ENCODE measurements around the gene LRRC8C.
A peak's percentile ranks its signal among the peaks of the same experiment; 100 is the strongest.

The LRRC8C gene

DNA sequence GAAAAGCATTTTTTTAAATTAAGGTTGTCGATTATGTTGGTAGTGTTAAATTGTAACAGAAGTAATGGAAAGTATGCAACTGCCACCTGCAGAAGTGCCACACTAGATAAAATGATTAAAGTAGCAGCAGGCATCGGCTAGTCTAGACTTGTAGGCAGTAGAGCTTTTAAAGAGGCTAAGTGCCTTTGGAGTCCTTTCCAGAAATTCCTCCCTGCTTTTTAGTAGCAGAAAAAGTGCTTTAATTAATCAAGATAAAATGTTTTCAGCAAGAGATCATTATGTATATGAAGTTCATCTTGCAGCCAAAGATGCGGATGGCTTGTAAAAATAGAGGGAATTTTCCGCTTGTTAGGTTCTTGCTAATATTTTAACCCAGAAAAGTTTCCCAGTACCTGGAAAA is 100.8 kb downstream of the LRRC8C start:
- no peak overlapping the region for H3K4me2 ChIP-seq (ENCODE audit: low read length)
- H3K36me3 ChIP-seq (ENCODE audit: control insufficient read depth in 1 of 2, insufficient read depth in 2 of 2, low read length in 2 of 2) = no peaks in the 10 kb centered on the region
- no peak overlapping the region for H2AK5ac ChIP-seq (ENCODE audit: low read length)
- H3K9me3 ChIP-seq (ENCODE audit: insufficient read depth, low read depth, low read length) = no peaks in the 10 kb centered on the region
- DNase-seq = no peak
- H2BK12ac ChIP-seq (ENCODE audit: low read length) = no peak overlapping the region
- 100% methylated on average over 1 of the region's 4 CpGs for WGBS (ENCODE audit: extremely low coverage, insufficient coverage, insufficient read length)
- H3K4ac ChIP-seq (ENCODE audit: low read depth, low read length) = no peak overlapping the region
- H4K91ac ChIP-seq (ENCODE audit: low read depth, low read length) = no peak overlapping the region
- no peaks in the 10 kb centered on the region for H3K79me2 ChIP-seq (ENCODE audit: control insufficient read depth, insufficient read depth, low read length, poor library complexity)
- H3K4me1 ChIP-seq (ENCODE audit: control insufficient read depth in 1 of 2, insufficient read depth in 2 of 2, low read length in 2 of 2) = peaks cover 0 to 1% of the 10 kb centered on the region in 2 experiments
- H3K79me1 ChIP-seq (ENCODE audit: low read length) = peaks cover 2% of the 10 kb centered on the region
- no peak overlapping the region for H2AFZ ChIP-seq (ENCODE audit: insufficient read depth, low read length, poor library complexity)
- no peak overlapping the region for H4K12ac ChIP-seq (ENCODE audit: low read depth, low read length)
- H3K9ac ChIP-seq (ENCODE audit: low read length) = no peak overlapping the region
- no peak overlapping the region for H2BK120ac ChIP-seq (ENCODE audit: insufficient read depth, low read length, poor library complexity)
- no peak overlapping the region for H3K27ac ChIP-seq (ENCODE audit: low read depth, low read length)
- H2BK5ac ChIP-seq (ENCODE audit: low read depth, low read length, poor library complexity) = no peak overlapping the region
- no peak overlapping the region for H3K18ac ChIP-seq (ENCODE audit: low read length)
- no peaks in the 10 kb centered on the region for H3K27me3 ChIP-seq (ENCODE audit: insufficient read depth, low read length)
- no peak overlapping the region for H3K4me3 ChIP-seq (ENCODE audit: low read depth, low read length)
- H3K14ac ChIP-seq (ENCODE audit: low read length) = no peak overlapping the region
- H3K23ac ChIP-seq (ENCODE audit: low read length) = no peak overlapping the region
- H4K8ac ChIP-seq (ENCODE audit: low read depth, low read length) = no peak overlapping the region

DNA sequence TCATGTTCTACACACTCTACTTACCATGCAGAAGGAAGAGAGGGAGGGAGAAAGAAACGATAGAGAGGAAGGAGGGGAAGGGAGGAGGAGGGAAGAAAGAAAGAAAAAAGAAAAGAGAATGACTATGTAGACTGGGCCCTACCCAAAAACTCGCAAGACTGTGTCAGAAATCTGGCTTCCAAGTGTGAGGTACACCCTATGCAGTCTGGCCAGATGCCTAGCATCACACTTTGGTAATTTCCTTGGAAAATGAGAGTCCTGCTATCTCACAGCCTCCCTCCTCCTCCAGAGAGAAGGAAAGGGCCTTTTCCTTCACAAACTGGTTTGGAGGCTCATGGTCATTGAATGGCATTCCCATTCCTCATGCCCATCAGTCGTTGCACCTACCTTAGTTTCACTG is 101.5 kb downstream of the LRRC8C start:
- H3K27ac ChIP-seq (ENCODE audit: low read depth, low read length) = no peak overlapping the region
- no CpG with 5 or more reads among the region's 3 CpGs for WGBS (ENCODE audit: extremely low coverage, insufficient coverage, insufficient read length)
- no peak overlapping the region for H3K4me3 ChIP-seq (ENCODE audit: low read depth, low read length)
- H2BK5ac ChIP-seq (ENCODE audit: low read depth, low read length, poor library complexity) = no peak overlapping the region
- no peaks in the 10 kb centered on the region for H3K36me3 ChIP-seq (ENCODE audit: control insufficient read depth in 1 of 2, insufficient read depth in 2 of 2, low read length in 2 of 2)
- no peak overlapping the region for H2AFZ ChIP-seq (ENCODE audit: insufficient read depth, low read length, poor library complexity)
- no peak overlapping the region for H4K91ac ChIP-seq (ENCODE audit: low read depth, low read length)
- H3K4ac ChIP-seq (ENCODE audit: low read depth, low read length) = no peak overlapping the region
- no peak overlapping the region for H2BK120ac ChIP-seq (ENCODE audit: insufficient read depth, low read length, poor library complexity)
- H3K14ac ChIP-seq (ENCODE audit: low read length) = no peak overlapping the region
- peaks cover 3 to 7% of the 10 kb centered on the region in 2 experiments for H3K4me1 ChIP-seq (ENCODE audit: control insufficient read depth in 1 of 2, insufficient read depth in 2 of 2, low read length in 2 of 2)
- no peak overlapping the region for H3K9ac ChIP-seq (ENCODE audit: low read length)
- H2AK5ac ChIP-seq (ENCODE audit: low read length) = no peak overlapping the region
- H3K18ac ChIP-seq (ENCODE audit: low read length) = no peak overlapping the region
- H3K27me3 ChIP-seq (ENCODE audit: insufficient read depth, low read length) = no peaks in the 10 kb centered on the region
- peaks cover under 1% of the 10 kb centered on the region for H3K79me2 ChIP-seq (ENCODE audit: control insufficient read depth, insufficient read depth, low read length, poor library complexity)
- H3K79me1 ChIP-seq (ENCODE audit: low read length) = peaks cover 2% of the 10 kb centered on the region
- no peak overlapping the region for H2BK12ac ChIP-seq (ENCODE audit: low read length)
- no peak overlapping the region for H3K23ac ChIP-seq (ENCODE audit: low read length)
- no peak overlapping the region for H3K4me2 ChIP-seq (ENCODE audit: low read length)
- DNase-seq = no peak
- H3K9me3 ChIP-seq (ENCODE audit: insufficient read depth, low read depth, low read length) = no peaks in the 10 kb centered on the region
- H4K12ac ChIP-seq (ENCODE audit: low read depth, low read length) = no peak overlapping the region
- H4K8ac ChIP-seq (ENCODE audit: low read depth, low read length) = no peak overlapping the region

DNA sequence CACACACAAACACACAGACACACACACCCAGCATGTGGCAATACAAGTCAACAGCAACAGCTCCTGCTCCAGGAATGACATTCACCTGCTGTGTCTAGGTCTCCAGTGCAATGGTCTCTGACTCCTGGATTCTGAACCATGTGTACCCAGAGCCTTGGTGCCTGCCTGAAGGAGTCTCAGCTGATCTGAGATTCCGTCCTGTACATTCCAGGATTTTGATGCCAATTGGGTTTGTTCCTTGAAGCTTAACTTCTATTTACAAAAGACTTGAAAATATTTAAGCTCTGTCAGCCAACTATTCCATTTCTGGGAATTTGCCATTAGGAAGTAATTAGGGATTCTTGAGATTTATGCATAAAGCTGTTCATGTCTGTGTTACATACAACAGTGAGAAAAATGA is 102.6 kb downstream of the LRRC8C start:
- no peak overlapping the region for H2BK120ac ChIP-seq (ENCODE audit: insufficient read depth, low read length, poor library complexity)
- H3K79me1 ChIP-seq (ENCODE audit: low read length) = peaks cover 4% of the 10 kb centered on the region
- H4K8ac ChIP-seq (ENCODE audit: low read depth, low read length) = no peak overlapping the region
- H3K9ac ChIP-seq (ENCODE audit: low read length) = peak overlapping the region; percentile 75
- no peak overlapping the region for H3K4me3 ChIP-seq (ENCODE audit: low read depth, low read length)
- no CpG with 5 or more reads among the region's 1 CpG for WGBS (ENCODE audit: extremely low coverage, insufficient coverage, insufficient read length)
- peak overlapping the region; percentile 14 for H3K23ac ChIP-seq (ENCODE audit: low read length)
- H3K36me3 ChIP-seq (ENCODE audit: control insufficient read depth in 1 of 2, insufficient read depth in 2 of 2, low read length in 2 of 2) = no peaks in the 10 kb centered on the region
- H2AFZ ChIP-seq (ENCODE audit: insufficient read depth, low read length, poor library complexity) = no peak overlapping the region
- H4K12ac ChIP-seq (ENCODE audit: low read depth, low read length) = no peak overlapping the region
- H3K14ac ChIP-seq (ENCODE audit: low read length) = no peak overlapping the region
- H3K4me1 ChIP-seq (ENCODE audit: control insufficient read depth in 1 of 2, insufficient read depth in 2 of 2, low read length in 2 of 2) = peaks cover 5 to 11% of the 10 kb centered on the region in 2 experiments
- no peak overlapping the region for H2BK5ac ChIP-seq (ENCODE audit: low read depth, low read length, poor library complexity)
- no peak overlapping the region for H4K91ac ChIP-seq (ENCODE audit: low read depth, low read length)
- H3K27ac ChIP-seq (ENCODE audit: low read depth, low read length) = no peak overlapping the region
- DNase-seq = no peak
- H3K4ac ChIP-seq (ENCODE audit: low read depth, low read length) = no peak overlapping the region
- no peaks in the 10 kb centered on the region for H3K27me3 ChIP-seq (ENCODE audit: insufficient read depth, low read length)
- H2BK12ac ChIP-seq (ENCODE audit: low read length) = no peak overlapping the region
- peaks cover 2% of the 10 kb centered on the region for H3K79me2 ChIP-seq (ENCODE audit: control insufficient read depth, insufficient read depth, low read length, poor library complexity)
- H3K4me2 ChIP-seq (ENCODE audit: low read length) = no peak overlapping the region
- H3K9me3 ChIP-seq (ENCODE audit: insufficient read depth, low read depth, low read length) = no peaks in the 10 kb centered on the region
- H3K18ac ChIP-seq (ENCODE audit: low read length) = no peak overlapping the region
- no peak overlapping the region for H2AK5ac ChIP-seq (ENCODE audit: low read length)

DNA sequence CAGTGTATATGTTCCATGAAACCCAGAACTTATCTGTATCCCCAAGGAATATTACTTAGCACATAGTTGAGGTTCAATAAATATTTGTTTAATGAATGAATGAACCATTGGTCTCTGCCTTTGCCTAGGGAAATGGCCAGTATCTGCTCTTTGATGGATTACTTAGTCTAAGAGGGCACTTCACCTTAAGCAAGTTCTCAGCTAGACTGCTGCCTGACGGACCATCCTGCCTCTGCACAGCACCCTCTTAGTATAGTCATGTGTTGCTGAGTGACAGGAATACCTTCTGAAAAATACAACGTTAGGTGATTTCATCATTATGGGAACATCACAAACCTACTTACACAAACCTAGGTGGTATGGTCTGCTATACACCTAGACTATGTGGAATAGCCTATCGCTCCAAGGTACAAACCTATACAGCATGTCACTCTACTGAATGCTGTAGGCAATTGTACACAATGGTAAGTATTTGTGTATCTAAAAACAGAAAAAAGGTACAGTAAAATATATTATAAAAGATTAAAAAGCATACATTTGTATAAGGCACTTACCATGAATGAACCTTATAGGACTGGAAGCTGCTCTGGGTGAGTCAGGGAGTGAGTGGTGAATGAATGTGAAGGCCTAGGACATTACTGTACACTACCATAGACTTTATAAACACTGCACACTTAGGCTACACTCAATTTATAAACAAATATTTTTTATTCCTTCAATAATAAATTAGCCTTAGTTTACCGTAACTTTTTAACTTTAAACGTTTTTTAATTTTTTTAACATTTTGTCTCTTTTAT is 104.2 kb downstream of the LRRC8C start:
- Histone ChIP-seq H3K4me3 (ENCODE audit: low read depth, low read length) (no peak overlapping the region), H4K8ac (ENCODE audit: low read depth, low read length) (no peak overlapping the region), H2BK120ac (ENCODE audit: insufficient read depth, low read length, poor library complexity) (no peak overlapping the region), H3K4ac (ENCODE audit: low read depth, low read length) (no peak overlapping the region), H3K4me2 (ENCODE audit: low read length) (no peak overlapping the region), H2BK12ac (ENCODE audit: low read length) (no peak overlapping the region), H3K27ac (ENCODE audit: low read depth, low read length) (no peak overlapping the region), H3K14ac (ENCODE audit: low read length) (no peak overlapping the region), H3K79me2 (ENCODE audit: control insufficient read depth, insufficient read depth, low read length, poor library complexity) (peaks cover 2% of the 10 kb centered on the region), H3K27me3 (ENCODE audit: insufficient read depth, low read length) (no peaks in the 10 kb centered on the region), H3K9ac (ENCODE audit: low read length) (no peak overlapping the region), H3K36me3 (ENCODE audit: control insufficient read depth in 1 of 2, insufficient read depth in 2 of 2, low read length in 2 of 2) (no peaks in the 10 kb centered on the region), H2BK5ac (ENCODE audit: low read depth, low read length, poor library complexity) (no peak overlapping the region), H3K79me1 (ENCODE audit: low read length) (peaks cover 4% of the 10 kb centered on the region), H4K12ac (ENCODE audit: low read depth, low read length) (no peak overlapping the region), H3K4me1 (ENCODE audit: control insufficient read depth in 1 of 2, insufficient read depth in 2 of 2, low read length in 2 of 2) (peaks cover 5 to 11% of the 10 kb centered on the region in 2 experiments), H2AK5ac (ENCODE audit: low read length) (no peak overlapping the region), H3K23ac (ENCODE audit: low read length) (no peak overlapping the region), H3K18ac (ENCODE audit: low read length) (no peak overlapping the region), H3K9me3 (ENCODE audit: insufficient read depth, low read depth, low read length) (no peaks in the 10 kb centered on the region), H2AFZ (ENCODE audit: insufficient read depth, low read length, poor library complexity) (no peak overlapping the region), H4K91ac (ENCODE audit: low read depth, low read length) (no peak overlapping the region)
- 100% methylated on average over 2 of the region's 5 CpGs for WGBS (ENCODE audit: extremely low coverage, insufficient coverage, insufficient read length)
- no peak for DNase-seq
